ENCODE data around the gene OR14C36.

DNA sequence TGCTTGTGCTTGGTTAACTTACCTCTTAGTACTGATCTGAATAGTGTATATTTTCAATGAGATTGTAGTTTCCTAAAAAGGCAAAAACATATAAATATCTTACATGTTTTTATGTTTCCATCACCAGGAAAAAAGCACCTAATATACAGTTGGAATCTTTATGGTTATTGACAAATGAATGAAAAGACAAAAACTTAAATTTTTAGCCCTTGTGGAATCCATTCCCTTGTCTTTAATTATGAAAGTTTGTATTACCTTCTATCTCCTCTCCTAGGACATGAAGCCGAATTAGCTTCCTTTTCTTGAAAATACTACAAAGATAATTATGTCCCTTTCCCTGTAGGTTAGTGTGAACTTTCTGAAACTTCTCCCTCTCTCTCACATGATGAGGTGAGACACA is 45.3 kb upstream of the OR14C36 start, which contains the start of gene OR2T12:
- TF ChIP-seq, protein P1, sequence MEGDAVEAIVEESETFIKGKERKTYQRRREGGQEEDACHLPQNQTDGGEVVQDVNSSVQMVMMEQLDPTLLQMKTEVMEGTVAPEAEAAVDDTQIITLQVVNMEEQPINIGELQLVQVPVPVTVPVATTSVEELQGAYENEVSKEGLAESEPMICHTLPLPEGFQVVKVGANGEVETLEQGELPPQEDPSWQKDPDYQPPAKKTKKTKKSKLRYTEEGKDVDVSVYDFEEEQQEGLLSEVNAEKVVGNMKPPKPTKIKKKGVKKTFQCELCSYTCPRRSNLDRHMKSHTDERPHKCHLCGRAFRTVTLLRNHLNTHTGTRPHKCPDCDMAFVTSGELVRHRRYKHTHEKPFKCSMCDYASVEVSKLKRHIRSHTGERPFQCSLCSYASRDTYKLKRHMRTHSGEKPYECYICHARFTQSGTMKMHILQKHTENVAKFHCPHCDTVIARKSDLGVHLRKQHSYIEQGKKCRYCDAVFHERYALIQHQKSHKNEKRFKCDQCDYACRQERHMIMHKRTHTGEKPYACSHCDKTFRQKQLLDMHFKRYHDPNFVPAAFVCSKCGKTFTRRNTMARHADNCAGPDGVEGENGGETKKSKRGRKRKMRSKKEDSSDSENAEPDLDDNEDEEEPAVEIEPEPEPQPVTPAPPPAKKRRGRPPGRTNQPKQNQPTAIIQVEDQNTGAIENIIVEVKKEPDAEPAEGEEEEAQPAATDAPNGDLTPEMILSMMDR (conservative IDR thresholded peaks at IDR 0.05; ENCODE audit: low read length) = no peak
- no peak for TF ChIP-seq EZH2phosphoT487 (IDR thresholded peaks at IDR 0.05; ENCODE audit: borderline replicate concordance, low read depth, low read length)

All from OCI-LY7 (cell line).